Coronary artery (tissue), 2 donors: ENCODE results near the gene EDNRA.

ENCODE experiments used
- DNase-seq: peaks from one replicate; pipeline ENCODE4 v3.0.0-alpha.2; 2017; ENCODE audit warnings: low spot score
- H3K27ac ChIP-seq, 2 donors: fragments of 200-600 bp; sonication (generic); one replicate each; pipeline ENCODE4 v1.5.1; 2016 to 2019
- H3K4me3 ChIP-seq: fragments of 200-600 bp; sonication (generic); 2 replicates; pipeline ENCODE4 v1.5.1; 2016; ENCODE audit warnings: mild to moderate bottlenecking, moderate library complexity
- TF ChIP-seq, protein P1 (sequence below): fragments of 200-600 bp; sonication (generic); IDR thresholded peaks from one replicate; pipeline ENCODE4 v1.5.1; 2019; ENCODE audit warnings: antibody characterized with exemption

Gene EDNRA

DNA sequence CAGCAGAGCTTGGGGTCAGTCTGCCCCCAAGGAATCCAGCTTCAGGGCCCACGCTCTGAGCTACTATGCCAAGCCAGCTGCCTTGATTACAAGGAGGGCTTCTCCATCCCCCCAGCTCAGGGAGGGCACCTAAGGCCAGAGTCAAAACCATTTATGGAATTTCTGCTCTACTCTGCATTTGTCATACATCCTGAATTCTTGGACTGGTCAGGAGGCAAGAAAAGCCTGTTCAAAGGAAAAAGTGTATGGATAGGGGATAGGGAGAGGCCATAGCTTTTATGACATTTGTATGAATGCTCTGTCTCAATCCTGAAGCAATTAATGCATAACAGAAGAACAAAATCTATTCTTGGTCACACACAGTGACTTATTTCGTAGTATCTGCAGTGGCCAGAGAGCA is 32.2 kb downstream of the EDNRA start:
- no peak overlapping the region for H3K27ac ChIP-seq
- no peak for DNase-seq
- no peak overlapping the region for H3K4me3 ChIP-seq
- TF ChIP-seq, protein P1, sequence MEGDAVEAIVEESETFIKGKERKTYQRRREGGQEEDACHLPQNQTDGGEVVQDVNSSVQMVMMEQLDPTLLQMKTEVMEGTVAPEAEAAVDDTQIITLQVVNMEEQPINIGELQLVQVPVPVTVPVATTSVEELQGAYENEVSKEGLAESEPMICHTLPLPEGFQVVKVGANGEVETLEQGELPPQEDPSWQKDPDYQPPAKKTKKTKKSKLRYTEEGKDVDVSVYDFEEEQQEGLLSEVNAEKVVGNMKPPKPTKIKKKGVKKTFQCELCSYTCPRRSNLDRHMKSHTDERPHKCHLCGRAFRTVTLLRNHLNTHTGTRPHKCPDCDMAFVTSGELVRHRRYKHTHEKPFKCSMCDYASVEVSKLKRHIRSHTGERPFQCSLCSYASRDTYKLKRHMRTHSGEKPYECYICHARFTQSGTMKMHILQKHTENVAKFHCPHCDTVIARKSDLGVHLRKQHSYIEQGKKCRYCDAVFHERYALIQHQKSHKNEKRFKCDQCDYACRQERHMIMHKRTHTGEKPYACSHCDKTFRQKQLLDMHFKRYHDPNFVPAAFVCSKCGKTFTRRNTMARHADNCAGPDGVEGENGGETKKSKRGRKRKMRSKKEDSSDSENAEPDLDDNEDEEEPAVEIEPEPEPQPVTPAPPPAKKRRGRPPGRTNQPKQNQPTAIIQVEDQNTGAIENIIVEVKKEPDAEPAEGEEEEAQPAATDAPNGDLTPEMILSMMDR, result no peak

DNA sequence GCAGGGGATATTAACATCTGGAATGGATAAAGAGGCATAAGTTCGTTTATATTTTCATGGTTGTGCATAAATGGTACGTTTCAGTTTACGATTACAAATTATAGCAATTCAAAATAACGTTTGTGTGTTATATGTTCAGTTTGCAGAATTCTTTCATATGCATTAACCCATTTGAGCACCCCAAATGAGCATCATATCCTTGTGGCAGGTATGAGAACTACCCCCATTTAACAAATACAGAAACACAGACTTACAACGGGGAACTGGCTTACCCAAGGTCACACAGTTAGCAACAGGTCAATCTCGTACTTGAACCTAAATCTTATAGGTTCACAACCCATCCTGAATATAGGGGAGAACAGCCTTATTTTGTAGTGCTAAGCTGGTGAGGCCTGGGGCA is 33.1 kb downstream of the EDNRA start:
- no peak overlapping the region for H3K27ac ChIP-seq
- TF ChIP-seq, protein P1, result no peak
- no peak overlapping the region for H3K4me3 ChIP-seq
- DNase-seq, result no peak

- TF ChIP-seq, protein P1, result no peak
- Histone ChIP-seq H3K4me3 (no peak overlapping the region), H3K27ac (no peak overlapping the region)
- DNase-seq, result no peak
Observed at GRCh38 chr4:147515220-147515936, 34.5 kb downstream of the EDNRA start.

GRCh38 chr4:147516133-147516532 is 35.2 kb downstream of the EDNRA start:
- no peak for DNase-seq
- TF ChIP-seq, protein P1, result no peak
- Histone ChIP-seq H3K4me3 (no peak overlapping the region), H3K27ac (no peak overlapping the region)

DNA sequence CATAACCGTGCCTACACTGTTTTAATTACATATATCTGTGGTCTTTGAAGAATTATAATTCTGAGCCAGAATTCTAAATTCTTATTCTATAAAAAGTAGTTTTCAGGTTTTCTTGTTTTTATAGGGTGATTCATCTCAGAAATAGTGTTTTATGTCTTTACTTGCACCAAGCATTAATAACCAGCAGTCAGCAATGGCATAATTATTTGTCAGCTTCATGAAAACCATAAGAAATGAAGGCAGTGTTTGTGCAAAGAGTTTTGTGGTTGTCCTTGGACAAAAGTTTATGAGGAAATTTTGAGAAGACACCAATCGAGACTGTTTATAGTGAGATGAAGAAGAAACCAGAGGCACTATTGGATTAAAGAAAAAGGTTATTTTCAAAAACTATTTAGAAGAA is 37.2 kb downstream of the EDNRA start:
- TF ChIP-seq, protein P1, result no peak
- Histone ChIP-seq H3K4me3 (no peak overlapping the region), H3K27ac (no peak overlapping the region)
- no peak for DNase-seq

- DNase-seq, result no peak
- H3K4me3 ChIP-seq, result no peak overlapping the region
- TF ChIP-seq, protein P1, result peak; percentile 54
- H3K27ac ChIP-seq, result no peak overlapping the region
Observed at GRCh38 chr4:147518846-147519767, 38.2 kb downstream of the EDNRA start.
